ENCODE data around the gene NFATC2. TPM values are rescaled to one million over a fixed set of nuclear protein-coding genes. Genes with fewer than 3 reads are reported as not detected.

Gene NFATC2
- total and polyA plus RNA-seq, 2 of the 4 experiments (the other 2 are of a cell fraction): 0.18 to 0.38 TPM

GRCh38 chr20:51374961-51375360 lies 167.6 kb downstream of the NFATC2 start:
- Histone ChIP-seq H3K4me2 (ENCODE audit: low read depth, low read length) (no peak overlapping the region), H2AK9ac (replicated peaks; ENCODE audit: low read depth, low read length, poor library complexity) (no peak overlapping the region), H2BK15ac (ENCODE audit: low read depth, low read length) (no peak overlapping the region), H2BK5ac (ENCODE audit: low read depth, low read length, poor library complexity, severe bottlenecking) (no peak overlapping the region), H3K4ac (ENCODE audit: low read depth, low read length) (no peak overlapping the region), H3K56ac (ENCODE audit: extremely low read depth, insufficient read depth, low read length) (no peak overlapping the region), H3K18ac (ENCODE audit: low read depth, low read length) (no peak overlapping the region), H3K36me3 (ENCODE audit: control insufficient read depth, insufficient read depth, low read length) (no peaks in the 10 kb centered on the region), H3K4me3 (ENCODE audit: insufficient read depth, low read depth, low read length) (no peak overlapping the region), H4K91ac (ENCODE audit: insufficient read depth, low read depth, low read length) (no peak overlapping the region), H4K5ac (ENCODE audit: low read depth, low read length) (no peak overlapping the region), H3K79me1 (ENCODE audit: low read depth in 1 of 2, low read length in 2 of 2) (0 out of 4 replicates have a peak, but pooled peaks cover 0 to 8% of the 10 kb centered on the region in 2 experiments), H3K9me3 (ENCODE audit: control insufficient read depth, insufficient read depth, low read length) (no peaks in the 10 kb centered on the region), H2BK120ac (ENCODE audit: low read depth, low read length) (no peak overlapping the region), H4K8ac (ENCODE audit: low read depth in 2 of 2, low read length in 2 of 2) (no peak overlapping the region), H3K23ac (ENCODE audit: low read depth, low read length) (no peak overlapping the region), H2AK5ac (ENCODE audit: low read depth, low read length) (no peak overlapping the region), H3K9me1 (ENCODE audit: insufficient read depth, low read length) (peaks cover 6% of the 10 kb centered on the region; the same call in 1 of the 2 replicates), H3K27ac (ENCODE audit: insufficient read depth, low read length) (no peak overlapping the region), H2AFZ (replicated peaks; ENCODE audit: low read length, poor library complexity) (no peak overlapping the region), H3K27me3 (ENCODE audit: control insufficient read depth, insufficient read depth, low read length) (no peaks in the 10 kb centered on the region), H2BK20ac (ENCODE audit: low read depth, low read length) (no peak overlapping the region), H3K14ac (replicated peaks; ENCODE audit: low read depth, low read length) (no peak overlapping the region), H4K20me1 (ENCODE audit: insufficient read depth, low read length) (no peaks in the 10 kb centered on the region), H3K4me1 (ENCODE audit: control insufficient read depth, insufficient read depth, low read length) (no peaks in the 10 kb centered on the region), H3K9ac (ENCODE audit: low read depth, low read length) (no peak overlapping the region)
- POLR2A ChIA-PET (ENCODE audit: unreplicated experiment): no interaction called here
- no TSS peak for BruUV-seq (replicated peaks)
- TF ChIP-seq SMC3 (IDR thresholded peaks at IDR 0.05; ENCODE audit: low read depth, low read length) (no peak), RCOR1 (IDR thresholded peaks at IDR 0.05; ENCODE audit: insufficient replicate concordance, low read length) (no peak), CTCF (conservative IDR thresholded peaks at IDR 0.05; ENCODE audit: low read depth, low read length) (no peak), MAZ (IDR thresholded peaks at IDR 0.05; ENCODE audit: borderline replicate concordance, low read depth, low read length) (no peak), RFX5 (IDR thresholded peaks at IDR 0.05; ENCODE audit: low read depth, low read length) (no peak), ELK1 (IDR thresholded peaks at IDR 0.05; ENCODE audit: borderline replicate concordance, low read depth, low read length) (no peak), POLR2A (IDR thresholded peaks at IDR 0.05; ENCODE audit: low read depth, low read length) (no peak), CEBPB (IDR thresholded peaks at IDR 0.05; ENCODE audit: low read depth, low read length) (no peak), RAD21 (IDR thresholded peaks at IDR 0.05; ENCODE audit: low read length) (no peak), NFE2L2 (IDR thresholded peaks at IDR 0.05; ENCODE audit: low read depth, low read length) (no peak), BHLHE40 (IDR thresholded peaks at IDR 0.05; ENCODE audit: low read depth, low read length) (no peak), FOS (IDR thresholded peaks at IDR 0.05; ENCODE audit: low read depth, low read length) (no peak), MAFK (IDR thresholded peaks at IDR 0.05; ENCODE audit: low read depth, low read length) (no peak), CHD1 (IDR thresholded peaks at IDR 0.05; ENCODE audit: low read depth, low read length) (no peak), MXI1 (IDR thresholded peaks at IDR 0.05; ENCODE audit: borderline replicate concordance, low read depth, low read length) (no peak)
- TF ChIP-seq, protein P1, sequence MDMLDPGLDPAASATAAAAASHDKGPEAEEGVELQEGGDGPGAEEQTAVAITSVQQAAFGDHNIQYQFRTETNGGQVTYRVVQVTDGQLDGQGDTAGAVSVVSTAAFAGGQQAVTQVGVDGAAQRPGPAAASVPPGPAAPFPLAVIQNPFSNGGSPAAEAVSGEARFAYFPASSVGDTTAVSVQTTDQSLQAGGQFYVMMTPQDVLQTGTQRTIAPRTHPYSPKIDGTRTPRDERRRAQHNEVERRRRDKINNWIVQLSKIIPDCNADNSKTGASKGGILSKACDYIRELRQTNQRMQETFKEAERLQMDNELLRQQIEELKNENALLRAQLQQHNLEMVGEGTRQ (IDR thresholded peaks at IDR 0.05; ENCODE audit: low read depth, low read length): no peak
- no peak for DNase-seq
- CTCF ChIA-PET: interaction anchor here (1.7 kb wide), 1 partner anchor 220 kb away, joined by 4 read pairs; no protein-coding TSS in a partner anchor
- intact Hi-C loops (cut with micrococcal nuclease): loop anchor here (5.0 kb wide), 1 partner anchor 582 kb away; no protein-coding TSS in a partner anchor
- WGBS, 2 experiments (ENCODE audit: extremely low coverage in 2 of 2, insufficient read length in 1 of 2): 97% methylated on average over 6 of the region's 9 CpGs; no CpG with 5 or more reads in 1 of the 2 experiments
- no peak for ATAC-seq (ENCODE audit: low read depth)
- in situ Hi-C loops (cut with MboI; ENCODE audit: low sequenced_read_pairs): loop anchor here (5.0 kb wide), 3 partner anchors 217 to 707 kb away; no protein-coding TSS in a partner anchor
- dilution Hi-C loops (cut with HindIII; ENCODE audit: low sequenced_read_pairs, unreplicated experiment): no loop called here

Measured in IMR-90 (cell line).